ENCODE data around the gene SLC13A2.

SLC13A2 gene

GRCh38 chr17:28538296-28538895, 65.0 kb downstream of the SLC13A2 start:
- no peak for FAIRE-seq

- FAIRE-seq: no peak
Measured at GRCh38 chr17:28540231-28540630, 66.8 kb downstream of the SLC13A2 start.

GRCh38 chr17:28541439-28541838, 68.0 kb downstream of the SLC13A2 start:
- no peak for FAIRE-seq

GRCh38 chr17:28544402-28545140, 71.1 kb downstream of the SLC13A2 start:
- FAIRE-seq: no peak

GRCh38 chr17:28545141-28545503, 71.7 kb downstream of the SLC13A2 start:
- no peak for FAIRE-seq

- FAIRE-seq: no peak
Measured at GRCh38 chr17:28545787-28546415, 72.5 kb downstream of the SLC13A2 start.

- FAIRE-seq: no peak
Measured at GRCh38 chr17:28547096-28547622, 73.7 kb downstream of the SLC13A2 start.

All from endometrium (tissue), 2 donors.